Testis (tissue), 2 donors: ENCODE results near the gene HHATL.

Experiments
- POLR2A ChIP-seq: fragments of 450-650 bp; IDR thresholded peaks from one replicate; pipeline ENCODE4 v1.6.1; 2017; ENCODE audit warnings: antibody characterized with exemption, mild to moderate bottlenecking, moderate library complexity
- TF ChIP-seq, protein P1 (sequence below), 3 experiments: fragments of 450-650 bp in 2 of 3; fragments of 200-600 bp in 1 of 3; sonication (generic) in 1 of 3; IDR thresholded peaks; one replicate each; pipeline ENCODE4 v1.5.1; 2016 to 2019; ENCODE audit warnings: antibody characterized with exemption in 3 of 3, mild to moderate bottlenecking in 2 of 3, moderate library complexity in 1 of 3

- TF ChIP-seq POLR2A = no peak
- TF ChIP-seq, protein P1, sequence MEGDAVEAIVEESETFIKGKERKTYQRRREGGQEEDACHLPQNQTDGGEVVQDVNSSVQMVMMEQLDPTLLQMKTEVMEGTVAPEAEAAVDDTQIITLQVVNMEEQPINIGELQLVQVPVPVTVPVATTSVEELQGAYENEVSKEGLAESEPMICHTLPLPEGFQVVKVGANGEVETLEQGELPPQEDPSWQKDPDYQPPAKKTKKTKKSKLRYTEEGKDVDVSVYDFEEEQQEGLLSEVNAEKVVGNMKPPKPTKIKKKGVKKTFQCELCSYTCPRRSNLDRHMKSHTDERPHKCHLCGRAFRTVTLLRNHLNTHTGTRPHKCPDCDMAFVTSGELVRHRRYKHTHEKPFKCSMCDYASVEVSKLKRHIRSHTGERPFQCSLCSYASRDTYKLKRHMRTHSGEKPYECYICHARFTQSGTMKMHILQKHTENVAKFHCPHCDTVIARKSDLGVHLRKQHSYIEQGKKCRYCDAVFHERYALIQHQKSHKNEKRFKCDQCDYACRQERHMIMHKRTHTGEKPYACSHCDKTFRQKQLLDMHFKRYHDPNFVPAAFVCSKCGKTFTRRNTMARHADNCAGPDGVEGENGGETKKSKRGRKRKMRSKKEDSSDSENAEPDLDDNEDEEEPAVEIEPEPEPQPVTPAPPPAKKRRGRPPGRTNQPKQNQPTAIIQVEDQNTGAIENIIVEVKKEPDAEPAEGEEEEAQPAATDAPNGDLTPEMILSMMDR (IDR thresholded peaks at IDR 0.05) = no peak
Observed at GRCh38 chr3:42690191-42690590, 12.4 kb downstream of the HHATL start.
